MM.1S (cell line): ENCODE measurements around the gene WWC2.
"Not testable (repeated sequence)": the region's sequence is repeated elsewhere in the genome, so short reads cannot be mapped to it uniquely, and the experiment has no call there.

Source experiments
- EZH2 ChIP-seq: fragments of 300-600 bp; sonication (generic); optimal IDR thresholded peaks from 2 replicates; pipeline ENCODE3; 2017; ENCODE audit warnings: low read depth, mild to moderate bottlenecking, antibody characterized with exemption, low read length, mixed read lengths
- EZH2phosphoT487 ChIP-seq: fragments of 300-600 bp; sonication (generic); IDR thresholded peaks from 2 replicates; pipeline ENCODE4 v1.6.1; 2018; ENCODE audit warnings: antibody characterized with exemption, low read length
- TF ChIP-seq, protein P1 (sequence below): fragments of 300-600 bp; sonication (generic); IDR thresholded peaks from 2 replicates; pipeline ENCODE4 v1.5.1; 2016; ENCODE audit warnings: antibody characterized with exemption, low read length, mixed read lengths

DNA sequence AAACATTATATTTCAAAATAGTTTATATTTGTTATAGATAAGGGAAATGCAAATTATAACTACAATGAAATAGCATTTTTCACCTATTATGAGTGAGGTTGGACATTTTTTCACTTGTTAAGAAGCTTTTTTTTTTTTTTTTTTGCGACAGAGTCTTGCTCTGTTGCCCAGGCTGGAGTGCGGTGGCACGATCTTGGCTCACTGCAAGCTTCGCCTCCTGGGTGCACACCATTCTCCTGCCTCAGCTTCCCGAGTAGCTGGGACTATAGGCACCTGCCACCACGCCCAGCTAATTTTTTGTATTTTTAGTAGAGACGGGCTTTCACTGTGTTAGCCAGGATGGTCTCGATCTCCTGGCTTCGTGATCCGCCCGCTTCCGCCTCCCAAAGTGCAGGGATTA is 22.6 kb downstream of the WWC2 start:
- TF ChIP-seq, protein P1, sequence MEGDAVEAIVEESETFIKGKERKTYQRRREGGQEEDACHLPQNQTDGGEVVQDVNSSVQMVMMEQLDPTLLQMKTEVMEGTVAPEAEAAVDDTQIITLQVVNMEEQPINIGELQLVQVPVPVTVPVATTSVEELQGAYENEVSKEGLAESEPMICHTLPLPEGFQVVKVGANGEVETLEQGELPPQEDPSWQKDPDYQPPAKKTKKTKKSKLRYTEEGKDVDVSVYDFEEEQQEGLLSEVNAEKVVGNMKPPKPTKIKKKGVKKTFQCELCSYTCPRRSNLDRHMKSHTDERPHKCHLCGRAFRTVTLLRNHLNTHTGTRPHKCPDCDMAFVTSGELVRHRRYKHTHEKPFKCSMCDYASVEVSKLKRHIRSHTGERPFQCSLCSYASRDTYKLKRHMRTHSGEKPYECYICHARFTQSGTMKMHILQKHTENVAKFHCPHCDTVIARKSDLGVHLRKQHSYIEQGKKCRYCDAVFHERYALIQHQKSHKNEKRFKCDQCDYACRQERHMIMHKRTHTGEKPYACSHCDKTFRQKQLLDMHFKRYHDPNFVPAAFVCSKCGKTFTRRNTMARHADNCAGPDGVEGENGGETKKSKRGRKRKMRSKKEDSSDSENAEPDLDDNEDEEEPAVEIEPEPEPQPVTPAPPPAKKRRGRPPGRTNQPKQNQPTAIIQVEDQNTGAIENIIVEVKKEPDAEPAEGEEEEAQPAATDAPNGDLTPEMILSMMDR: not testable (repeated sequence)
- not testable (repeated sequence) for TF ChIP-seq EZH2phosphoT487, EZH2
